Neural progenitor cell (in vitro differentiated cells): ENCODE data around the gene AXDND1. TPM values are rescaled to one million over a fixed set of nuclear protein-coding genes. Genes with fewer than 3 reads are reported as not detected.

Source experiments
- DNase-seq: peaks from one replicate; pipeline ENCODE4 v3.0.0-alpha.2; 2016; ENCODE audit warnings: low spot score
- H2AFZ ChIP-seq: fragments of 200-600 bp; sonication (generic); replicated peaks from 2 replicates; pipeline ENCODE4 v1.6.1; 2016; ENCODE audit warnings: antibody characterized with exemption
- H3F3A ChIP-seq: fragments of 200-600 bp; sonication (generic); 2 replicates; pipeline ENCODE4 v1.6.1; 2016; ENCODE audit warnings: antibody characterized with exemption, low read depth
- H3K27ac ChIP-seq: fragments of 200-600 bp; sonication (generic); 2 replicates; pipeline ENCODE4 v1.5.1; 2016; ENCODE audit warnings: mild to moderate bottlenecking
- H3K27me3 ChIP-seq: fragments of 200-600 bp; sonication (generic); 2 replicates; pipeline ENCODE4 v1.6.1; 2016; ENCODE audit warnings: mild to moderate bottlenecking, moderate library complexity
- H3K36me3 ChIP-seq: fragments of 200-600 bp; sonication (generic); 2 replicates; pipeline ENCODE4 v1.5.1; 2016
- H3K4me1 ChIP-seq: fragments of 200-600 bp; sonication (generic); 2 replicates; pipeline ENCODE4 v1.6.1; 2016; ENCODE audit warnings: mixed run types
- H3K4me2 ChIP-seq: fragments of 200-600 bp; sonication (generic); 2 replicates; pipeline ENCODE4 v1.6.1; 2016
- H3K4me3 ChIP-seq: fragments of 200-600 bp; sonication (generic); 2 replicates; pipeline ENCODE4 v1.5.1; 2016
- H3K79me2 ChIP-seq: fragments of 200-600 bp; sonication (generic); 2 replicates; pipeline ENCODE4 v1.6.1; 2016; ENCODE audit warnings: low read depth
- H3K9ac ChIP-seq: fragments of 200-600 bp; sonication (generic); 2 replicates; pipeline ENCODE4 v1.6.1; 2016
- H3K9me3 ChIP-seq: fragments of 200-600 bp; sonication (generic); 2 replicates; pipeline ENCODE4 v1.5.1; 2016; ENCODE audit warnings: low read depth
- H4K20me1 ChIP-seq: fragments of 200-600 bp; sonication (generic); 2 replicates; pipeline ENCODE4 v1.6.1; 2016; ENCODE audit warnings: low read depth
- H3K27ac Mint-ChIP-seq: 3 replicates; pipeline ENCODE4 v1.8.0; 2021; ENCODE audit warnings: mixed read lengths
- H3K27me3 Mint-ChIP-seq: 2 replicates; pipeline ENCODE4 v1.8.0; 2022; ENCODE audit warnings: low read depth, mild to moderate bottlenecking, inconsistent platforms, moderate library complexity, mixed read lengths; ENCODE audit not compliant: insufficient read depth
- H3K36me3 Mint-ChIP-seq: 3 replicates; pipeline ENCODE4 v1.8.0; 2021; ENCODE audit warnings: mixed read lengths
- H3K4me1 Mint-ChIP-seq: 3 replicates; pipeline ENCODE4 v1.8.0; 2021; ENCODE audit warnings: mixed read lengths
- H3K4me3 Mint-ChIP-seq: 3 replicates; pipeline ENCODE4 v1.8.0; 2021; ENCODE audit warnings: mild to moderate bottlenecking, moderate library complexity, mixed read lengths
- H3K9me3 Mint-ChIP-seq: 3 replicates; pipeline ENCODE4 v1.8.0; 2020; ENCODE audit warnings: mixed read lengths
- CTCF ChIP-seq: fragments of 200-600 bp; sonication (generic); IDR thresholded peaks from 2 replicates; pipeline ENCODE4 v1.5.1; 2017; ENCODE audit warnings: antibody characterized with exemption, mild to moderate bottlenecking
- EZH2 ChIP-seq: fragments of 200-600 bp; sonication (generic); IDR thresholded peaks from 2 replicates; pipeline ENCODE4 v1.6.1; 2017; ENCODE audit warnings: antibody characterized with exemption, mild to moderate bottlenecking, moderate library complexity
- EZH2phosphoT487 ChIP-seq: fragments of 200-600 bp; sonication (generic); IDR thresholded peaks from 2 replicates; pipeline ENCODE4 v1.6.1; 2017; ENCODE audit warnings: antibody characterized with exemption
- total RNA-seq: library from RNA; depleted of rRNA; stranded (reverse); fragments of >200 nt; gene quantifications from 2 replicates; pipeline ENCODE4 v1.2.3, GENCODE V29; 2015; ENCODE audit warnings: low replicate concordance

Gene AXDND1
- total RNA-seq, 1 donor from 2014 or later, result 0.30 TPM

- peak; percentile 8 for DNase-seq
- Mint-ChIP-seq H3K4me1 (peaks cover 4% of the 10 kb centered on the region), H3K9me3 (peaks cover 2% of the 10 kb centered on the region), H3K27me3 (peaks cover 3% of the 10 kb centered on the region), H3K4me3 (no peak overlapping the region), H3K27ac (peak overlapping the region; percentile 53), H3K36me3 (no peaks in the 10 kb centered on the region)
- H3K4me1 ChIP-seq, result peaks cover 4% of the 10 kb centered on the region
- H3K27ac ChIP-seq, result no peak overlapping the region
- no peaks in the 10 kb centered on the region for H4K20me1 ChIP-seq
- TF ChIP-seq EZH2, result no peak
- TF ChIP-seq EZH2phosphoT487, result no peak
- TF ChIP-seq CTCF, result no peak
- no peak overlapping the region for H3K9ac ChIP-seq
- H3K9me3 ChIP-seq, result no peaks in the 10 kb centered on the region
- H3K27me3 ChIP-seq, result no peaks in the 10 kb centered on the region
- H3K36me3 ChIP-seq, result no peaks in the 10 kb centered on the region
- no peak overlapping the region for H3K4me2 ChIP-seq
- no peaks in the 10 kb centered on the region for H3K79me2 ChIP-seq
- peak overlapping the region; percentile 42 for H2AFZ ChIP-seq
- no peak overlapping the region for H3K4me3 ChIP-seq
- no peaks in the 10 kb centered on the region for H3F3A ChIP-seq
Observed at GRCh38 chr1:179547021-179547535, 181.3 kb downstream of the AXDND1 start.

- Histone ChIP-seq H3K79me2 (no peaks in the 10 kb centered on the region), H3K9me3 (no peaks in the 10 kb centered on the region), H3K27me3 (no peaks in the 10 kb centered on the region), H4K20me1 (no peaks in the 10 kb centered on the region), H2AFZ (no peak overlapping the region), H3K9ac (no peak overlapping the region), H3F3A (no peaks in the 10 kb centered on the region), H3K4me2 (no peak overlapping the region), H3K4me3 (no peak overlapping the region), H3K36me3 (no peaks in the 10 kb centered on the region), H3K4me1 (peaks cover 4% of the 10 kb centered on the region), H3K27ac (no peak overlapping the region)
- Mint-ChIP-seq H3K27me3 (no peaks in the 10 kb centered on the region), H3K36me3 (no peaks in the 10 kb centered on the region), H3K4me3 (no peak overlapping the region), H3K27ac (no peak overlapping the region), H3K9me3 (no peaks in the 10 kb centered on the region), H3K4me1 (peaks cover 4% of the 10 kb centered on the region)
- no peak for TF ChIP-seq EZH2phosphoT487
- TF ChIP-seq EZH2, result no peak
- TF ChIP-seq CTCF, result no peak
- DNase-seq, result no peak
Observed at GRCh38 chr1:179548666-179549367, 183.0 kb downstream of the AXDND1 start.

DNA sequence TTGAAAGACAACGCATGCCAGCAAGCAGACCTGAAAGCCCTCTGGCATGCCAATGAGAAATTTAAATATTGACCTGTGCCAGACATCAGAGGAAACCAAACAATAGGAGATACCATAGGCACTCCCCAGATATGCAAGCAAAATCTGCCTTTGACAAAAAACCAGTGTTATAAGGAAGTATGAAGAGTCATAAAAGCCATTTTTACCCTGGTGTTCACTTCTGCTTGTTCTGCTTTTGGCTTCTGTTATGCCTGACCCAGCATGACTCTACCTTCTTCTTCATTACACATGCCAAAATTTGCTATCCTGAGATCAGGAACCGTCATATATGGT lies 183.6 kb downstream of the AXDND1 start:
- Mint-ChIP-seq H3K4me1 (peaks cover 4% of the 10 kb centered on the region), H3K36me3 (no peaks in the 10 kb centered on the region), H3K27me3 (no peaks in the 10 kb centered on the region), H3K27ac (no peak overlapping the region), H3K9me3 (no peaks in the 10 kb centered on the region), H3K4me3 (no peak overlapping the region)
- no peak for DNase-seq
- H3K4me2 ChIP-seq, result no peak overlapping the region
- no peak overlapping the region for H3K4me3 ChIP-seq
- H3K79me2 ChIP-seq, result no peaks in the 10 kb centered on the region
- no peak overlapping the region for H3K27ac ChIP-seq
- H3F3A ChIP-seq, result no peaks in the 10 kb centered on the region
- peaks cover 5% of the 10 kb centered on the region for H3K4me1 ChIP-seq
- H2AFZ ChIP-seq, result no peak overlapping the region
- H3K9me3 ChIP-seq, result no peaks in the 10 kb centered on the region
- H4K20me1 ChIP-seq, result no peaks in the 10 kb centered on the region
- no peak overlapping the region for H3K9ac ChIP-seq
- TF ChIP-seq EZH2, result no peak
- no peak for TF ChIP-seq CTCF
- TF ChIP-seq EZH2phosphoT487, result no peak
- H3K36me3 ChIP-seq, result no peaks in the 10 kb centered on the region
- H3K27me3 ChIP-seq, result no peaks in the 10 kb centered on the region
